CD4-positive, alpha-beta T cell (primary cell): ENCODE measurements around the gene UQCRHL. TPM values are rescaled to one million over a fixed set of nuclear protein-coding genes. Genes with fewer than 3 reads are reported as not detected.

ENCODE experiments used
- ATAC-seq: fragments of 200-7000 bp; cut with Tn5 transposase; one replicate; pipeline ENCODE4 v1.10.0; 2022; ENCODE audit warnings: mild to moderate bottlenecking; ENCODE audit not compliant: poor library complexity
- CTCF ChIA-PET: fragments of 350-600 bp; sonication (Branson Sonifier 250); formaldehyde crosslinking; loops from one replicate; lab custom pipeline; 2021; ENCODE audit warnings: antibody characterized with exemption, inconsistent platforms; lab: Charles Lee
- POLR2A ChIA-PET: fragments of 350-600 bp; sonication (Branson Sonifier 250); formaldehyde crosslinking; loops from one replicate; lab custom pipeline; 2021; ENCODE audit warnings: antibody characterized with exemption, inconsistent platforms; lab: Charles Lee
- DNase-seq, 14 experiments: peaks; one replicate each; pipeline ENCODE4 v3.0.0-alpha.2; 2013 to 2020; ENCODE audit warnings: mixed read lengths in 2 of 14
- H3K27ac ChIP-seq, 2 donors: one replicate each; pipeline versions ENCODE4 v1.5.1 to v1.7.0; 2013; ENCODE audit warnings: low read length in 2 of 2, low read depth in 1 of 2, mild to moderate bottlenecking in 1 of 2
- H3K27me3 ChIP-seq, 2 experiments: 1 replicate in 1 of 2; 2 replicates in 1 of 2; pipeline versions ENCODE4 v1.6.1 to v1.7.0; 2013; ENCODE audit warnings: low read length in 2 of 2, control low read depth in 1 of 2, mild to moderate bottlenecking in 1 of 2, moderate library complexity in 1 of 2; ENCODE audit not compliant: insufficient read depth in 2 of 2, control insufficient read depth in 1 of 2
- H3K36me3 ChIP-seq: one replicate; pipeline ENCODE4 v1.6.1; 2013; ENCODE audit warnings: low read length, control low read depth; ENCODE audit not compliant: insufficient read depth
- H3K4me1 ChIP-seq: one replicate; pipeline ENCODE4 v1.6.1; 2013; ENCODE audit warnings: low read length, control low read depth; ENCODE audit not compliant: insufficient read depth
- H3K4me3 ChIP-seq: one replicate; pipeline ENCODE4 v1.5.1; 2013; ENCODE audit warnings: mild to moderate bottlenecking, low read length, moderate library complexity
- H3K9me3 ChIP-seq, 2 experiments: 1 replicate in 1 of 2; 2 replicates in 1 of 2; pipeline versions ENCODE4 v1.6.1 to v1.7.0; 2013; ENCODE audit warnings: low read length in 2 of 2, mild to moderate bottlenecking in 2 of 2, control low read depth in 1 of 2, moderate library complexity in 1 of 2; ENCODE audit not compliant: control insufficient read depth in 1 of 2, insufficient read depth in 1 of 2
- H3K27ac Mint-ChIP-seq: one replicate; pipeline ENCODE4 v1.8.0; 2020; ENCODE audit warnings: mixed read lengths
- H3K27me3 Mint-ChIP-seq: one replicate; pipeline ENCODE4 v1.8.0; 2021; ENCODE audit warnings: mixed read lengths
- H3K36me3 Mint-ChIP-seq: one replicate; pipeline ENCODE4 v1.8.0; 2021; ENCODE audit warnings: low read depth, mixed read lengths
- H3K4me1 Mint-ChIP-seq: one replicate; pipeline ENCODE4 v1.8.0; 2021; ENCODE audit warnings: low read depth, mixed read lengths
- H3K4me3 Mint-ChIP-seq: one replicate; pipeline ENCODE4 v1.8.0; 2020; ENCODE audit warnings: mild to moderate bottlenecking, mixed read lengths
- H3K9me3 Mint-ChIP-seq: one replicate; pipeline ENCODE4 v1.8.0; 2020; ENCODE audit warnings: mixed read lengths
- intact Hi-C, 2 experiments: fragments of 100-400 bp; cut with DNase I in 1 of 2; cut with micrococcal nuclease in 1 of 2; formaldehyde crosslinking; loops; one replicate each; pipeline versions ENCODE4 v1.15.1 to v1.9.0; 2023 to 2025; cut with DNase I, micrococcal nuclease
- total RNA-seq, 174 experiments: library from RNA in 2 of 174; stranded (reverse) in 2 of 174; gene quantifications; one replicate each; pipeline ENCODE4 v1.2.3 and lab custom pipeline; 2021 to 2026
- TF ChIP-seq, protein P1 (sequence below): fragments of 200-600 bp; IDR thresholded peaks from one replicate; pipeline ENCODE4 v1.8.0; 2022; ENCODE audit warnings: antibody characterized with exemption, mild to moderate bottlenecking

Gene UQCRHL
- total RNA-seq, 2 experiments from 2014 or later = 0.25 to 0.69 TPM

DNA sequence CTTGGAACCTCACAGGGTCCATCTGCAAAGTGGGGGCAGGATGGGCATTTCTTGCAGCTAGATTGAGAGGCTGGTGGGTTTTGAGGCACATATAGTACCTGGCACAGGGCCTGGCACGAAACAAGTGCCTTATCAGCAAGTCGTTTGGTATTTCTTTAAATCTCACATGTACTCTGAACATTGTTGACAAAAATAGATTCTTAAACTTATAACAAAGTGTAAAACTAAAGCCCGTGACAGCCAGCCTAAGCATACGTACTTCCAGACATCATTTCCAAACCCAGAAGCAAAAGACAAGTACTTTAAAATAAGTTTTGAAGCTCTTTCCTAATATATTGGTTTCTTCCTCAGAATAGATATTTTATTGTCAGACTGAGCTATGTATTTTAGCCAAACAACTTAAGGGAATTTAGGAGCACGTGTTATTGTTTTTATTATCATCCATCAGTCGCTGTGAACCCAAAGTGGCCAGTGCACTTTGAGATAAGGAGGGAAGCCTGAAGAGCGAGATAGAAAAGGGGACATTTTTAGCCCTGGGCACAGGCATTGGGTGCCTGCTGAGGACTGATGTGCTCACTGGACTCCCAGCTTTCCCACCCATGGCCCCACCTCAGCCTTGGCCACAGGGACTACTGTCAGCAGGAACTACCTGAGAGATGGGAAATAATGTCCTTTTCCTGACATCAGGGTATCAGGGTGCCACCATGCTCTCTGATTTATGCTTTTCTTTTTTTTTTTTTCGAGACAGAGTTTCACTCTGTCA, 45.9 kb downstream of the UQCRHL start:
- Mint-ChIP-seq H3K9me3 (no peaks in the 10 kb centered on the region), H3K27me3 (peaks cover 57% of the 10 kb centered on the region), H3K27ac (no peak overlapping the region), H3K36me3 (no peaks in the 10 kb centered on the region), H3K4me1 (peaks cover 9% of the 10 kb centered on the region), H3K4me3 (no peak overlapping the region)
- Histone ChIP-seq H3K27ac (no peak overlapping the region), H3K27me3 (peaks cover 24 to 38% of the 10 kb centered on the region in 2 experiments), H3K36me3 (no peaks in the 10 kb centered on the region), H3K4me1 (peaks cover 16% of the 10 kb centered on the region), H3K4me3 (no peak overlapping the region), H3K9me3 (no peaks in the 10 kb centered on the region)
- ATAC-seq = no peak
- CTCF ChIA-PET = no interaction called here
- DNase-seq = no peak
- POLR2A ChIA-PET = interaction anchor here (0.6 kb wide), 1 partner anchor 70 kb away, joined by 3 read pairs; no protein-coding TSS in a partner anchor
- intact Hi-C loops = no loop called here
- TF ChIP-seq, protein P1, sequence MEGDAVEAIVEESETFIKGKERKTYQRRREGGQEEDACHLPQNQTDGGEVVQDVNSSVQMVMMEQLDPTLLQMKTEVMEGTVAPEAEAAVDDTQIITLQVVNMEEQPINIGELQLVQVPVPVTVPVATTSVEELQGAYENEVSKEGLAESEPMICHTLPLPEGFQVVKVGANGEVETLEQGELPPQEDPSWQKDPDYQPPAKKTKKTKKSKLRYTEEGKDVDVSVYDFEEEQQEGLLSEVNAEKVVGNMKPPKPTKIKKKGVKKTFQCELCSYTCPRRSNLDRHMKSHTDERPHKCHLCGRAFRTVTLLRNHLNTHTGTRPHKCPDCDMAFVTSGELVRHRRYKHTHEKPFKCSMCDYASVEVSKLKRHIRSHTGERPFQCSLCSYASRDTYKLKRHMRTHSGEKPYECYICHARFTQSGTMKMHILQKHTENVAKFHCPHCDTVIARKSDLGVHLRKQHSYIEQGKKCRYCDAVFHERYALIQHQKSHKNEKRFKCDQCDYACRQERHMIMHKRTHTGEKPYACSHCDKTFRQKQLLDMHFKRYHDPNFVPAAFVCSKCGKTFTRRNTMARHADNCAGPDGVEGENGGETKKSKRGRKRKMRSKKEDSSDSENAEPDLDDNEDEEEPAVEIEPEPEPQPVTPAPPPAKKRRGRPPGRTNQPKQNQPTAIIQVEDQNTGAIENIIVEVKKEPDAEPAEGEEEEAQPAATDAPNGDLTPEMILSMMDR = no peak

DNA sequence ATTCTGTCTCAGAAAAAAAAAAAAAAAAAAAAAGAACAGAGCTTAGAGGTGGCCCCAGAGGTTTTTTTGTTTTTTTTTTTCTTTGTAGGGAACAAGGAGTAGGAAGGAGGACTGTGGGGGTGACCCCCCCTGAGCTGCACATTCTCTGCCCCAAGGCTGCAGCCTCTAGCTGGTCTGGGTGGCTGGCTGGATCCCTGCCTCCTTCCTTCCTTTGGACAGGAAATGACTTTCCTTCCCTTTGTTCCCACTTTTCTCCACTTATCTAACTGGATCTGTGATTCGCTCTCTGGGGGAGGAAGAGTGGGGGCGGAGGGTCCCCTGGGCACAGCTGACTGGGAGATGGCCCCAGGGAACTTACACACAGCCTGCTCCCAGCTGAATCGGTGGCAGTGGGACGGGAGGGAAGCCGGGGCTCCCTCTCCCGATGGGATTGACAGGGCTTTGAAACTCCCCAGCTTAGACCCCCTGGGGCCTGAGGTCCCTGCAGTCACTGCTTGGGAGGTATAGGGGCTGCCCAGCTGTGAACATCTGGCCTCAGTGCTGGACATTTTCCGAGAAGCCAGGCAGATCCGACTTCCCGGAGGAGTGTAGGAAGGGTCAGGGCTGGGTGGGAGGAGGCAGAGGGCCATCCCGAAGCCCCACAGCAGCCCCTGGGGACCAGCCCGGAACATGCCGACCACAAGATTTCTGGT, 46.8 kb downstream of the UQCRHL start:
- H3K9me3 ChIP-seq = no peaks in the 10 kb centered on the region
- H3K4me1 ChIP-seq = peaks cover 21% of the 10 kb centered on the region
- CTCF ChIA-PET = no interaction called here
- no peak overlapping the region for H3K4me3 ChIP-seq
- no peak overlapping the region for H3K27ac ChIP-seq
- H3K4me1 Mint-ChIP-seq = peaks cover 15% of the 10 kb centered on the region
- DNase-seq (no peak), ATAC-seq (no peak)
- no peaks in the 10 kb centered on the region for H3K36me3 ChIP-seq
- peaks cover 24 to 43% of the 10 kb centered on the region in 2 experiments for H3K27me3 ChIP-seq
- TF ChIP-seq, protein P1 = no peak
- H3K9me3 Mint-ChIP-seq = no peaks in the 10 kb centered on the region
- no peak overlapping the region for H3K27ac Mint-ChIP-seq
- POLR2A ChIA-PET = no interaction called here
- peaks cover 62% of the 10 kb centered on the region for H3K27me3 Mint-ChIP-seq
- intact Hi-C loops = no loop called here
- no peaks in the 10 kb centered on the region for H3K36me3 Mint-ChIP-seq
- no peak overlapping the region for H3K4me3 Mint-ChIP-seq

DNA sequence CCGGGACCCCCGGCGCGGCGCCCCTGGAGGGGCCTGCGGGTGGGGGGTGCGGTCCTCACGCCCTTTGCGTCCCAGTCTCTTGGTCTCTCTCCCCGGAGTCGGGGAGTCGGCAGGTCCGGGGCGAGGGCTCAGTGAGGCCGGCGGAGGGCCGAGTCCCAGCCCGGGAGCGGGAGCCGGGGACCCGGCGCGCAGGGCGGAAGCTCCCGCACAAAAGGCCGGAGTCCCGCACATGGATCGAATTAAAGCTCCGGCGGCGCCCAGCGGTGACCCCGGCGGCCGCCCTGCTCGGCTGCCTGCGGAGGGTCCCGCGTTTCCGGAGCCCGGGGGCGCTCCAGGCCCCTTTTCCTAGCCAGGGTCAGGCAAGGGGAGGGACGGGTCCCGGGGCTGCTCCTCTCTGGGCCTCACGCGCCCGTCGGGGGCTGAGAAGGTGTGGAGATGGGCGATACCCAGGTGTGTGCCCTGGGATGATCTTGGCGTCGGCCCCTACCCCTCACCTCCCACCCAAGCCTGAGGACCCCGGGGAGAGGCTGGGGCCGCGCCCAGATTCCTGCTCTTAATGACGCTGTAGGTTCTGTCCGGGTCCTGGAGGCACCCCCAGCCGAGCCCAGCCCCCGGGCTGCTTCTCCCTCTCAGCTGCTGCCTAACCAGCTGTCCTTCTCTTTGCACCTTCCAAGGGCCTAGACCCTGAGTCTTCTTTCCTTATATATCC, 48.3 kb downstream of the UQCRHL start:
- TF ChIP-seq, protein P1 = no peak
- Histone ChIP-seq H3K27me3 (peaks cover 24 to 48% of the 10 kb centered on the region in 2 experiments), H3K27ac (no peak overlapping the region), H3K4me3 (no peak overlapping the region), H3K4me1 (peaks cover 21% of the 10 kb centered on the region), H3K36me3 (no peaks in the 10 kb centered on the region), H3K9me3 (no peaks in the 10 kb centered on the region)
- Mint-ChIP-seq H3K4me3 (peak overlapping the region; percentile 35), H3K9me3 (no peaks in the 10 kb centered on the region), H3K4me1 (peaks cover 15% of the 10 kb centered on the region), H3K27me3 (peaks cover 64% of the 10 kb centered on the region), H3K27ac (no peak overlapping the region), H3K36me3 (no peaks in the 10 kb centered on the region)
- DNase-seq (peak in 2 of 14 experiments; percentile 28 to 31), ATAC-seq (peak; percentile 21)
- ChIA-PET CTCF (no interaction called here), POLR2A (no interaction called here)
- intact Hi-C loops = no loop called here
